ENCODE data around the gene PLEKHF1.

- no peak for TF ChIP-seq POLR2A (IDR thresholded peaks at IDR 0.05)
- TF ChIP-seq, protein P1, sequence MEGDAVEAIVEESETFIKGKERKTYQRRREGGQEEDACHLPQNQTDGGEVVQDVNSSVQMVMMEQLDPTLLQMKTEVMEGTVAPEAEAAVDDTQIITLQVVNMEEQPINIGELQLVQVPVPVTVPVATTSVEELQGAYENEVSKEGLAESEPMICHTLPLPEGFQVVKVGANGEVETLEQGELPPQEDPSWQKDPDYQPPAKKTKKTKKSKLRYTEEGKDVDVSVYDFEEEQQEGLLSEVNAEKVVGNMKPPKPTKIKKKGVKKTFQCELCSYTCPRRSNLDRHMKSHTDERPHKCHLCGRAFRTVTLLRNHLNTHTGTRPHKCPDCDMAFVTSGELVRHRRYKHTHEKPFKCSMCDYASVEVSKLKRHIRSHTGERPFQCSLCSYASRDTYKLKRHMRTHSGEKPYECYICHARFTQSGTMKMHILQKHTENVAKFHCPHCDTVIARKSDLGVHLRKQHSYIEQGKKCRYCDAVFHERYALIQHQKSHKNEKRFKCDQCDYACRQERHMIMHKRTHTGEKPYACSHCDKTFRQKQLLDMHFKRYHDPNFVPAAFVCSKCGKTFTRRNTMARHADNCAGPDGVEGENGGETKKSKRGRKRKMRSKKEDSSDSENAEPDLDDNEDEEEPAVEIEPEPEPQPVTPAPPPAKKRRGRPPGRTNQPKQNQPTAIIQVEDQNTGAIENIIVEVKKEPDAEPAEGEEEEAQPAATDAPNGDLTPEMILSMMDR (IDR thresholded peaks at IDR 0.05): no peak
Observed at GRCh38 chr19:29672933-29673336, 7.7 kb downstream of the PLEKHF1 start.
